GM18870 (cell line): Measurements from ENCODE around the gene MBTD1.
"Not testable (repeated sequence)": the region's sequence is repeated elsewhere in the genome, so short reads cannot be mapped to it uniquely, and the experiment has no call there.

ENCODE experiments used
- ATAC-seq: cut with Tn5 transposase; IDR thresholded peaks from one replicate; pipeline ENCODE4 v1.9.1; 2021; ENCODE audit warnings: moderate library complexity; ENCODE audit not compliant: unreplicated experiment

The MBTD1 gene

DNA sequence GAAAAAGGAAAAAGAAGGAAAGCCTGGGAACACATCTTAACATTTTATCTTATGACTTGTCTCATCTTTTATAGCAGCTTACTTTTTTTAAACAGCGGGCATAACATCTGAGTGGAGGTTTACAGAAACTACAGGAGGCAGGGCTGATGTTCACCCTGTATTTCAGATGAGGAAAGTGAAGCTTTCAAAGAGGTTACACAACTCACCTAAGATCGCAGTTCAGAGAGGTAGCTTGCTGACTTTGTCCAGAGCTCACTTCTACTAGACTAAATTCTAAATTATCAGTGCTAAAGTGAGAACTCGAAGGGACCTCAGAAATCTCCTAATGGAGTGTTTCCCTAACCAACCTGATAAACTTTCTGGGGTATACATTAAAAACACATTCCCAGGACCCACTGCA, 3.7 kb downstream of the MBTD1 start:
- ATAC-seq = no peak

DNA sequence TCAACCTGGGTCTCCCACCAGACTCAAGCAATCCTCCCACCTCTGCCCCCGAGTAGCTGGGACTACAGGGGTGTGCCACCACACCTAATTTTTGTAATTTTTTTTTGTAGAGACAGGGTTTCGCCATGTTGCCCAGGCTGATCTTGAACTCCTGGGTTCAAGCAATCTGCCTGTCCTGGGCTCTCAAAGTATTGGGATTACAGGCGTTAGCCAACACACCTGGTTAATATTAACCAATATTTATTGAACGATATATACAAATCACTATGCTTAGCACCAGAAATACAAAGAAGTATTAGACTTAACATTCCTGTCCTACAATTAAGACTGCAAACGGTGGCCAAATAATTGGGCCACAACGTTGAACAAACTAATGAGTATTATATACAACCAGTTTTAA, 4.2 kb downstream of the MBTD1 start:
- no peak for ATAC-seq

DNA sequence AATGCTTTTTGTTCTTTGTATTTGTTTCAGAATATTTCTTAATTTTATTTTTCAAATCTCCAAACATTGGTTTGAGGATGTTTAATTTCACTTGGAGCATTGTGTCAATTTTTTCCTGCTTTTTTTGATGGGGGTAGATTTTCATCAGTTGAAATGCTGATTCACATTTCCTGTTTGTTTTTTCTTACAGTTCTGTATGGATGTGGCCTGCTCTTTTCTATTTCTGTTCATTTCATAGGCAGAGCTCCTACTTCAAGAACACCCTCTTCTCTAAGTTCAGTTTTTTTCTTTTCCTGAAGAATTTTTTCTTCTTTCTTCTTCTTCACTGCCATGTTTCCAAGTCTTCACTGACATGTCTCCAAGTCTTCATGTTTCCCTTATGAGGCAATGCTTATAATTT, 8.8 kb downstream of the MBTD1 start:
- no peak for ATAC-seq

DNA sequence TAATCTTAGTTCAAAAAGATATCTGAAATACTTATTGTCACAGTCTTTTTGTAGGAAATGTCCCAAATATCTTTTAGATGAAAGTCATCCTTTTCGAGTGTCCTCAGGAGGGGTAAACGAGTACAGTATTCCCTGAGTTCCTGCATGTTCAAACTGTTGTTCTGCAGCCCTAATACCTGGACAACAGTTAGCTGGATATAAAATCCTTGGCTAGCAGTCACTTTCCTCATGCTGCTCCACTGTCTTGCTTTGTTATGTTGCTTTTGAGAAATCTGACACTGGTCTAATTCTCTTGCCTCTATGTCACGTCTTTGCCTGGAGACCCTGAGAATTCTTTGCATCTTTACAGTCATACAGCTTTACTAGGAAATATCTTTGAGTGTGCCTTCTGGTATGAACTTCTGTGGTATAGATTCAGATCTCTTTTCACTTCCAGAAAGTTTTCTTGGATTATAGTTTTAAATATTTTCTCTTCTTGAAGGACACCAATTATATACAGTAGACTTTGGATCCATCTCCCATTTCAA, 9.5 kb downstream of the MBTD1 start:
- ATAC-seq = no peak

DNA sequence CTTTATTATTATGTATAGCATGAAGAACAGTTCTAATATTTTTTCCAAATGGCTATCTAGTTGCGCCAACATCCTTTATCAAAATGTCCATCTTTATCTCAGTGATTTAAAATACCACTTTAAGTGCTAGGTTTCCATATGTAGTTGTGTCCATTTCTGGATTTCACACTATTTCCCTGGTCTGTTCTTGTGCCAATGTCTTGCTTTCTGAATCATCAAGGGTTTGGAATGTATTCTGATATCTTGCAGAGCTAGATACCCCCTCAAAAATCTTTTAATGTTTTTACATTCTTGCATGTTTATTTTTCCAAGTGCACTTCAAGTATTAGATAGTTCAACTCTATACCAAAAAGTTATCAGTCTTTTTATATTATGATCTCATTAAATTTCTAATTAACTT, 14.3 kb downstream of the MBTD1 start:
- ATAC-seq = no peak

DNA sequence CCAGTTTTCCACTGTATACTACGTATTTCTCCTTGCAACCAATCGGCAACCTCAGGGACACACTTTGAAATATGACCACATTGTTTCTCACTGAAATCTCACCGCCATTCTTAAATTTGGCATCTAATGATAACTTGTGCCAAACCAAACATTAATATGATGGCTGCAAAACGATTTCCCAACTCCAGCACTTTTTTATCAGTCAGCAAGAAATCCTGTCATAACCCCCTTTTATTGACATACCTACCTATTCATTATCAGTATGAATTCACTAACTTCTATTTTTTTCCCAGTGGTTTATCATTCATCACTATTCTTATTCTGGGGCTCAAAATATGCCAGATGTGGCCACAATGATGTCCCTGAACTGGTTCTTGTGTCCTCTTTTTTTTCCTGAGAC, 15.8 kb downstream of the MBTD1 start:
- ATAC-seq = no peak

DNA sequence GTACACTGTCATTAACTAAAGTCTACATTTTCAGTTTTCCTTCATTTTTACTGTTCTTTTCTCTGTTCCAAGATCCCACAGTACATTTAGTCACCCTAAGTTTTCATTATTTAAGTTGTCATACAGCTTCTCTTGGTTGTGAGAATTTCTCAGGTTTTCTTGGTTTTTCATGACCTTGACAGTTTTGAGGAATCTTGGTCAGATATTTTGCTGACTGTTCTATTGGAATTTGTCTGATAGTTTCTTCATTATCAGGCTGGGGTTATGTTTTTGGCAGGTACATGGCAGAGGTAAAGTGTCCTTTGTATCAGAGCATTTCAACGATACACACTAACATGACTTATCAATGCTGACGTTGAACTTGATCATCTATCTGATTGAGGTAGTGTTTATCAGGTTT, 19.6 kb downstream of the MBTD1 start:
- no peak for ATAC-seq

DNA sequence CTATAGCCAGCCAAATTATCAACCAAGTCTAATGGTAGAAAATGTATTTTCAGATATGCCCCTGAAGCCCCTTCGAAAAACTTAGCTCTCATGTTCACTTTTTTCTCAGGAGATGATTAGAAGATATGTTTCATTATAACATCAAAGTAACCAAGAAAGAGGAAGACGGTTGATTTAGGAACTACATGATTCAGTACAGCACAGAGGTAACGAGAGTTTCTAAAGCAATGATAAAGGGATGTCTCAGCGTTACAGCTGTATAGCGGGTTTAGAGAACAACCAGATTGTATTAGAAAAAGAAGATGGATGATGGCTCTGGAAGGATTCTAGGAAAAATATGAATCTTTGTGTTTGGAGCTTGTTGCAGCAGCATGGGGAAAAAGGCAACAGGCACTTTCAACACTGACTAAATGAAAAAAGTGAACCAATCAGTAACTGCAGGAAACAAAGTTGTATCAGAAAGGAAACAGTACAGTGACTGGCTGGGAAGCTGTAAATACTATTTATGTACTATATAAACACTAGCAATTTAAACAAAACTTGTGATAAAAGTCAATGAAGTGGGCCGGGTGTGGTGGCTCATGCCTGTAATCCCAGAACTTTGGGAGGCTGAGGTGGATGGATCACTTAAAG, 21.5 kb downstream of the MBTD1 start:
- ATAC-seq = peak; percentile 84

DNA sequence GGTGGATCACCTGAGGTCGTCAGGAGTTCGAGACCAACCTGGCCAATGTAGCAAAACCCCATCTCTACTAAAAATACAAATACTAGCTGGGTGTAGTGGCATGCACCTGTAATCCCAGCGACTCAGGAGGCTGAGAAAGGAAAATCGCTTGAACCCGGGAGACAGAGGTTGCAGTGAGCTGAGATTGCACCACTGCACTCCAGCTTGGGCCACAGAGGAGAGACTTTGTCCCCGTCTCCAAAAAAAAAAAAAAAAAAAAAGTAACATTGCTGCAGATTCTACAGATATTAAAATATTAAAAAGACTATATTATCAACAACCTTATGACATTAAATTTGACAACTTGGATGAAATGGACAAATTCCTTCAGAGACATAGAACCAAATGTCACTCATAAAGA, 25.7 kb downstream of the MBTD1 start:
- ATAC-seq = no peak

DNA sequence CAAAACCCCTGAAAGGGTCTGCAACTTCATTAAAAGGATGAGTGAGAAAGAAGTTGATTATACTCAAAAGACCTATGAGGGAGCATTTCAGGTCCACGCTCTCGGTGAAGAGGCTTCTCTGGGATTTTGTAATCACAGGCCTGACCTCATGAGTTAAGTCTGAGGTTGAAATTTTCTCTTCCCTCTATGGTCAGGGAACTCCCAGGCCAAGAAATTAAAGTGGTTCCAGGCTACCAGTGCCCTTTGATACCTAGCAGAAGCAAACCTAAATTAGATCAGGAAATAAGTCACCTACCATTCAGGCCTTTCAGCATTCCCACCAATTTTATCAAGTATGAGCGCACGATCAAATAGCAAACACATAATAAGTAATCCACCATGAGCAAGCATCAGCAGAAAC, 27.9 kb downstream of the MBTD1 start:
- ATAC-seq = no peak

DNA sequence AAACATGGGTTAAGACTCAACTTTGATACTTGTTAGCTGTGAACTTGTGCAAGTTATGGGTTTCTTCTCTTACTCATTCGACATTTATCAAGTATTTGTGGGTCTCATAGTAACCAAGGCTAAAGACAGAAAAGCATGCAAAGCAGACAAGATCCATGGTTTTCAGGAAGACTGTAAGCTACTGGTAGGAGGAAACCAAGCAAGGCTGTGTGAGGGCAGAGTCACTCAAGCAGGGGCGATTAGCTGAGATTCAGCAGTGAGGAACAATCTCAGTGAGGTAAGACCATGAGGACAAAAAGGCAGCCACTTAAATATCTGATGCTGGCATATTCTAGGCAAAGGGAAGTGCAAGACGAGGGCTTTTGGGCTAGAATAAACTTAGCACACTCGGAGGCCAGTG, 29.5 kb downstream of the MBTD1 start:
- no peak for ATAC-seq

DNA sequence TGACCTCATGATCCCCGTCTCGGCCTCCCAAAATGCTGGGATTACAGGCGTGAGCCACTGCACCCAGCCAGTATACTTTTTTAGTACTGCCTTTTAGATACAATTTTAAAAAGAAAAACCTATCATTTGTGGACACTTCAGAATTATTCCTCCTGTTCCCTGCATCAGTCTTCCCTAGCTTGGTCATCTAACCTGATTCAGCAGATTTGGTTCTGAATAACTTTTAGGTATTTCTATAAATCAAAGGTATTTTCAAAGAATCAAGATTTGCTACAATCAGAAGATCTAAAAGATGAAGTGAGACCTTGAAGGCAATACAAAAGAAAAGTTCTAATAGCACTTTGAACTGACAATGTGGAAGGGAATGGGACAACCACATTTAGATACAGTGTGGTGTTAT, 30.0 kb downstream of the MBTD1 start:
- no peak for ATAC-seq

DNA sequence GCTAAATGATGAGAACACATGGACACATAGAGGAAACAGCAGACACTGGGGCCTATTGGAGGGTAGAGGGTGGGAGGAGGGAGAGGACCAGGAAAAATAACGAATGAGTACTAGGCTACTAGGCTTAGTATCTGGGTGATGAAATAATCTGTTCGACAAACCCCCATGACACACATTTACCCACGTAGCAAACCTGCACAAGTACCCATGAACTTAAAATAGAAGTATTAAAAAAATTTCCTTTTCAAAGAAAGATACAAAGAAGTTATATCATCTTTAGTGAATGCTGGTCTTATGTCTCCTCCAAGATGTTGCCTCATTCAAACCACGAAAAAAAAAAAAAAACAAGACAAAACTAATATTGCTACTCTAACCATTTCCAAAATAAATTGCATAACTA, 31.7 kb downstream of the MBTD1 start:
- ATAC-seq = no peak

DNA sequence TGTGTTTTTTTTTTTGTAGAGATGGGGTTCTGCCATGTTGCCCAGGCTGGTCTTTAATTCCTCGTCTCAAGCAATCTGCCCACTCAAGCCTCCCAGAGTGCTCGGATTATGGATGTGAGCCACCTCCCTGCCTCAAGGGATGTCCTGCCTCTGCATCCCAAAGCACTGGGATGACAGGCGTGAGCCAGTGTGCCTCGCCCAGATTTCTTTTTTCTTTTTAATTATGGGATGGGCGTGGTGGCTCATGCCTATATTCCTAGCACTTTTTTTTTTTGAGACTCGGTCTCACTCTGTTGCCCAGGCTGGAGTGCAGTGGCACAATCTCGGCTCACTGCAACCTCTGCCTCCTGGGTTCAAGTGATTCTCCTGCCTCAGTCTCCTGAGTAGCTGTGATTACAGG, 34.3 kb downstream of the MBTD1 start:
- ATAC-seq = not testable (repeated sequence)

DNA sequence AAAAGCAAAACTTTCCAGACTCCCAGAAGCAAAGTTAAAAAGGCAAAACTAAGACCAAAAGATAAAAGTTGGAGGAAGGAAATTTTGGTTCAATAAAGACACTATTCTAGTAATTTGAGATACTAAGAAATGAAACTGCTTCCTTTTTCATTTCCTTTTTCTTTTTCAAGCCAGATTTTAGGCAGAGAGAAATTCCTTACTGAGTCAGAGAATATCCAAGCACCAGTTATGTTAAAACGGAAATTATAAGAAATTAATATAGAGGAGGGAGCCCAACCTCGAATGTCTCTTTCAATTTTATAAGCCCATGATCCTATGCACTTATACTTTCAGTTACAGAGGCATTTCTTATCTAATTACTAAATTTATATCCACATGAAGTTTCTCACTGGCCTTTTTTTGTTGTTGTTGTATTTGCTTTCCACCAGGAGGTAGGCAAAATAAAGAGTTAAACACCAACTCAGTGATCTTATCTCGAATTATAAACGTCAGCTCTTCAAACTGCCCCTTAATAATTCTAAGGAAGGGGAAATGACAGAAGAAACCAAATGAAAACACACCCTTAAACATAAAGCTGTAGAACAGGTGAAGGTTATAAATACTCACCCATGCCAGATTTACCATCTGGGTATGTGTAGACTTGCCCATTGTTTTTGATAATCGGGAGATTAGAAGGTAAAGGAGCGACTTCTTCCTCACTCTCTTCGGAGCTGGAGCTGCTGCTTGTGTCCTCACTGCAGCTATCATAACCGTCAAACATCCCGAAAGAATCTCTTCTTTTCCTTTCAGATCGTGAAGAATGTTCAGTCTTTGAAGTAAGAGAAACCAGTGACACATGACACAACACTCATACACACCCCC, 35.2 kb downstream of the MBTD1 start:
- no peak for ATAC-seq

DNA sequence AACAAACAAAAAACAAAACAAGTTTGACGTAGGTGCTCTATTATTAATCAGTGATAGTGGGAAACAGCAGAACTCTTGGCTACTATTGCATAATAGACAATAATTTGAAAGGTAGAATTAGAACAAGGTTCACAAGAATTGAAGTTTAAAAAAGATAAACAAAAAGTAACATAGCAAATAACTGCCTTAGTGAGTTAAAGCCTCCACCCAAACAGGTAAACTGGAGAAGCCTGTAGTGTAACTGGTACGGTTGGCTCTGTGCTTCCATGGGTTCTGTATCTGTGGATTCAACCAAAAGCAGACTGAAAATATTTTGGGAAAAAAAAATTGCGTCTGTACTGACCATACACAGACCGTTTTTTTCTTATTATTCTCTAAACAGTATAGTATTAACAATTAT, 38.5 kb downstream of the MBTD1 start:
- ATAC-seq = no peak

DNA sequence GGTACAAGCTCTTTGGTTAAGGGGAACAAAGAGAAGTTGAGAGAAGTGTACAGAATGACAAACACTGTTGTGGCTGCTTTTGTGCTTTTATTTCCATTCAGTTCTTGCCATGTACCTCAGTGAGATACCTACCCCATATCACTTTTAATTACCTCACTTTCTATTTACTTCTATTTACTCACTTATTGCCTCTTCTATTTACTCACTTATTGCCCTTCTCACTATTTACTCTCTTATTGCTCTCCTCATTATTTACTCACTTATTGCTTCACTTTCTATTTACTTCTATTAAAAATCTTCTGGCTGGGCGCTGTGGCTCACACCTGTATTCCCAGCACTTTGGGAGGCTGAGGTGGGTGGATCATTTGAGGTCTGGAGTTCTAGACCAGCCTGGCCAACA, 41.9 kb downstream of the MBTD1 start:
- no peak for ATAC-seq

DNA sequence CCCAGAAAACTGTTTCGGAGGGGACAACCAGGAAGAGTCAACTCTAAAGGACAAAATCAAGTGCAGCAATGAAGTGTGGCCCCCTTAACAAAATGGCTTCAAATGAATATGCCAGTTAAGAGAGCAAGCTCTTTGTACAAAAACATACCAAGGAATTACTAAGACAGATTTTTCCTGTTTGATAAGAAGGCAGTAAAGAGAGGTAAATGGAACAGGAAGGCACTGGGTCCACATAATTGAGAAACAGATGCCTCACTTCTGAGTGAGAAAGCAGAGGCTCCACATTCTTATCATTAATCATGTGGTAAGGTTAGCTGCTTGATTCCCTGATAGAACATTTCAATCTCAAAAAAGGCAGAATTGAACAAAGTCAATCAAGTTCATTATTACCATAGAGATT, 44.9 kb downstream of the MBTD1 start:
- no peak for ATAC-seq

DNA sequence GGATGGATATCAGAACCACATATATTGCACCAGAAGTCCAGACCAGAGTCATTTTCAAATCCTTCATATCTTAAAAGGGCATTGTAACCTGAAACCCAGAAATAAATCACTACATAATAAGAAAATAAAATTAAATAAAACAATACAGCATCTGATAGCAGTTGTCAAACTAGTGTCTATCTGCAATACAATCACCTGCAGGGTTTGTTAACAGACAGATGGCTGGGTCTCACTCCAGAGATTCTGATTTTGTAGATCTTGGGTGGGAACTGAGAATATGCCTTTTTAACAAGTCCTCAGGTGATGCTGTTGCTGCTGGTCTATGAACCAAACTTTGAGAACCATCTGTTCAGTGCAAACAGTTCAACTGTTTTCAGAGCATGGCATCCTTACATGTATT, 56.0 kb downstream of the MBTD1 start:
- ATAC-seq = no peak

DNA sequence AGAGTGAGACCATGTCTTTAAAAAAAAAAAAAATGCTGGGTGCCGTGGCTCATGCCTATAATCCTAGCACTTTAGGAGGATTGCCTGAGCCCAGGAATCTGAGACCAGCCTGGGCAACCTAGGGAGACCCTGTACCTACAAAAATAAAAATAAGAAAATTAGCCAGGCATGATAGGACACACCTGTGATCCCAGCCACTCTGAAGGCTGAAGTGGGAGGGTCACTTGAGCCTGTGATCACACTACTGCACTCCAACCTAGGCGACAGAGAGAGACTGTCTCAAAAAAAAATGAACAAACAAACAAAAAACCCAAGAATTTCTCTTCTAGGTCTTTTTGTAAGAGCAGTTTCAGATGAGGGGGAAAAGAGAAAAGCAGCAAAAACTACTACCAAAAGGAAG, 59.0 kb downstream of the MBTD1 start:
- no peak for ATAC-seq

DNA sequence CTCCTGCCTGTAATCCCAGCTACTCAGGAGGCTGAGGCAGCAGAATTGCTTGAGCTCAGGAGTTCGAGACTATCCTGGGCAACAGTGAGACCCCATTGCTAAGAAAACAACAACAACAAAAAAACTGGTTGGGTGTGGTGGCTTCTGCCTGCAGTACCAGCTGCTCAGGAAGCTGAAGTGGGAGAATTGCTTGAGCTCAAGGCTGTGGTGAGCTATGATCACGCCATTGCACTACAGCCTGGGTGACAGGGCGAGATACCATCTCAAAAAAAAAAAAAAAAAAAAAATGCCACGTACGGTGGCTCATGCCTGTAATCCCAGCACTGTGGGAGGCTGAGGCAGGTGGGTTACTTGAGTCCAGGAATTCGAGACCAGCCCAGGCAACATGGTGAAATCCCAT, 59.6 kb downstream of the MBTD1 start:
- no peak for ATAC-seq

DNA sequence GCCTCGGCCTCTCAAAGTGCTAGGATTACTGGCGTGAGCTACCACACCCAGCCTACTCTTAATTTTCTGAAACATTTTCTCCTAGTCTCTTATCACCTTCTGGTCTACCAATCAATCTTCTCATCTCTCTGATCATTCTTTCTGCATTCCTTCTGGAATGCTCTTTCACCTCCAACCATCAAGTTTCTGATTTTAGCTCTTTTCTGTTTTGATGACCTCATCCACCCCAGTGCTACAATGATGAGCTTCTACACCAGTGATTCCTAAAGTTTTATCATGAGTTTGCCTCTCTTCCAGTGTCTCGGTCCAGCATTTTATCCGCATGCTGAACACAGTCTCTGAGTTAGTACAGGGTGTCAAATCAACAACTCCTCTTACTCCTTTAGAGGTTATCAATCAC, 62.1 kb downstream of the MBTD1 start:
- ATAC-seq = no peak

DNA sequence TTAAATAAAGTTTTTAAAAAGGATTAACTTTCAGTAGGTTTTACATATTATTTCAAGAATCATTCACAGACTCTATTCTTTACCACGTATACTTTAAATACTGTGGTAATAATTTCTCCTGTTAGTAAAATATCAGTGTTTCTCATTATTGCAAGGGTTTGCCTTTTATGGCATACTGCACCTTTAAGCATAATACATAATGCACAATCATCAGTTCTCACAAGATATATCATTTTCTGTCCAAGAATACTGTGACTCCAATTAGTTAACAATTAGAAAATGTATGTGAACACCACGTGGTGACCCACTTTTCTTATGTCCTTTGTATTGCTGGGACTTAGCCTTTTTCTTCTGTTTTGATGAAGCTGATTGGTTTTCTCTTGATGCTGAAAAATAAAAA, 68.0 kb downstream of the MBTD1 start:
- ATAC-seq = no peak
